Measurements from ENCODE around the gene CXCR4.

The CXCR4 gene

DNA sequence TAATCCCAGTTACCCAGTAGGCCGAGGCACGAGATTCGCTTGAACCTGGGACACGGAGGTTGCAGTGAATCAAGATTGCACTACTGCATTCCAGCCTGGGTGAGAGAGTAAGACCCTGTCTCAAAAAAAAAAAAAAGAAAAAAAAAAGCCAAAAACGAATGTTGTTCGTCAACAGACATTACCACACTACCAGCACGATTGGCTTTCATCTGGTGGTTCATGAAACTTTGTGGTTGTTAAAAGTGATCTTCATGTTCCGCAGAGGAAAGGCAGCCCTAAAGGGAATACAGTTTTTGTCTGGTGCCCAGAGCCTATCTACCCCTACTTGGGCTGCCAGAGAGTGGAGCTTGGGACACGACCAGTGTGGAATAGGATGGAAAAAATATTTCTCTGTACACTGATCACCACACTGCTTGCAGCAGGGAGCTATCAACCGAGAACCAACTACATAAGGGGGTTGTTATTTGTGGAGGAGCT lies 13.6 kb upstream of the CXCR4 start:
- no peak for DNase-seq

DNA sequence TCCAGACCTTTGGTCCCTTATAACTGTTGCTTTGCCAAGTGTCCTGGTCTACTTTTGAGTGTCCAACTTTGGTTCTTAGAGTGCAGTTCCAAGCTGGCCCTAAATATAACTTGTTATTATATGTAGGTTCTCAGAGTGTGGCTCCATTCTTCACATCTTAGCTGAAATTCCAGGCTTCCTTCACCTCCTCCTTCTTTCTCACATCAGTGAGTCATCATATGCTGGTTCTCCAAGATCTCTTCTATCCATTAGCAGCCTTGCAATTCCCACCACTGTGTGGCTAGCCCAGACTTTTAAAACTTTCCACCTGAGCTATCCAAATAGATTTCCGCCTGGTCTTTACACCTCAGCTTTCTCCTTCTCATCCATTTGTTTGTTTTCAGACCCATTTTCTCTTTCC lies 12.6 kb upstream of the CXCR4 start:
- DNase-seq: no peak

DNA sequence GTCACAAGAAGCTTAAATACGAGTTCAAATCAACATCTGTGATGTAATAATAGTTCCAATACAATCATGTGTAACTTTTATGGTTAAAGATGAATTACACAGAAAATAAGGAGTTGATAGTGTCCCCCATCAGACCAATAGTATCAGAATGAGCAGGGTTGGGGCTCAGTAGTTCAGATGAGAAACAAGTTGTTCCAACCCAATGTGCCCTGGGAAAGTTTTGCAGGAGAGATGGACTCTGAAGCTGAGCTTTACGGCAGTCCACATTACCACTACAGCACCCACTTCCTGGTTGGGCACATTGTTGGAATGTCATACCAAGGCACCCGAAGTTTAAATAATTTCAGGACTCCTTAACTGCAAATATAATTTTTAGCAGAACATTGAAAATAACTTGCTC lies 12.1 kb upstream of the CXCR4 start:
- no peak for DNase-seq

DNA sequence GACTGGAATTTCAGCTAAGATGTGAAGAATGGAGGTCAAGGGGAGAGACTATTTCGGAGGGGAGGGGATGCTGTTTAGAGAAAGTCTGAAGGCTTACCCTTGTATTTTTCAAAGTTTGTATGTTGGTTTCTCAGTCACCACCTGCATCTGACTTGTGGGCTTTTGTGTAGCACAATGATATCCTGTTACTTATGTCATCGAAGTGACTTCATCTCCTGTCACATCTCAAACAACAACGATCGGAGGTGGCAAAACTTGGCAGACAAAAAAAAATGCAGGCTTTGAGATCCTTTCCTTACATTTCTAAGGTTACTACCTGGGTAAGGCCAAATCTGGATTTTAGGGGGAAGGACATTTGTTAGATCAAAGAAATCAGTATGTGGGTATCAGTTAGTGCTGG lies 11.7 kb upstream of the CXCR4 start:
- DNase-seq: no peak

DNA sequence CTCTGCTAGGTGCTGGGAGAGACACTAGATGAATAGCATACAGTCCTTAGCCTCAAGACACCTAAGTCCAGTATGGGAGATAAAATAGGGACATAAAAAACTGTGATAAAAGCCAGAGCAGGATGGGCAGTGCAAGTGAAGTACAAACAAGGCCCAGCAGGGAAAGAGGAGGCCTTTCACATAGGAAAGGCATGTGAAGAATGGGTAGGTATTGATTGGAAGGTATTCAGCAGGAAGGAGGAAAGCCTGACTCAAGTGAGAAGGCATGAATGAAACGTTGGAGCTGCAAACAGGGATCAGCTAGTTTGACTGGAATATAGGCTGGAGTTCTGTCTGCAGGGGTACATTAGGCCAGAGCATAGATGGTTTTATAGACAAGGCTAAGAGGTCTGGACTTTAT lies 11.0 kb upstream of the CXCR4 start:
- no peak for DNase-seq

DNA sequence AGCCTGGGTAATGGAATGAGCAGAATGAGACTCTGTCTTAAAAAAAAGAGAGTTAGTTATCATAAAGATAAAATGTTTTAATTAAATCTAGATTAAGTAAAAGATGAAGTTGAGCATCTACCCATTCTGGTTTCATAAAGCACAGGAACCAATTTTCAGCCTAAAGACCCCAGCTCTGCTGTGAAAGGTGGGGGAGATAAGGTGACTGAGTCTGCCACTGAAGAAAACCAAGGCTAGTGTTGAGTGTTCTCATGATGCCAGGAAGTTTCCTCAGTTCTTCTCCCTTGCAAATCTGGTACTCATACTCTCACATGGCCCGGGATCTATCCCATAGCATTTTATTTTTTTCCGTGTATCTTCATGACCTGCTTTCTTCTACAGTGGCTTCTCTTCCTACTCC lies 10.4 kb upstream of the CXCR4 start:
- DNase-seq: no peak

DNA sequence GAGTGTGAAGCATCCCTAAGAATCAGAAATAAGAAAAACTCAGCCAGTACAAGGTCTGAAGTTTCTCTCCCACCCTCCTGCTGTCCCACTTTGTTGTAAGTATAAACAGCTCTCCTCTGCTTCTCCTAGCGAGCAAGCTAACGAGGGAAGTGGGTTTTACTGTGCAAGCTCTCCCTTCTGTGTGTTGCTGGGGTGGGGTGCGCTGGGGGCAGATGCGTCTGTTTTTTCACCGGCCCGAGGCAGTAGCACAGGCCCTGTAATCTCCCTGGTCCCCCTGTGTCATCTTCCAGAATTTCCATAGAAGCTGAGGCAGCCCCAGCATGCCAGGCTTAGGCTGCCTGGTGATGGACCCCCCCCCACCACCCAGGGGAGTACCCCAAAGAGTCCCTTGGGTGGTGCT lies 9.4 kb upstream of the CXCR4 start:
- DNase-seq: no peak

DNA sequence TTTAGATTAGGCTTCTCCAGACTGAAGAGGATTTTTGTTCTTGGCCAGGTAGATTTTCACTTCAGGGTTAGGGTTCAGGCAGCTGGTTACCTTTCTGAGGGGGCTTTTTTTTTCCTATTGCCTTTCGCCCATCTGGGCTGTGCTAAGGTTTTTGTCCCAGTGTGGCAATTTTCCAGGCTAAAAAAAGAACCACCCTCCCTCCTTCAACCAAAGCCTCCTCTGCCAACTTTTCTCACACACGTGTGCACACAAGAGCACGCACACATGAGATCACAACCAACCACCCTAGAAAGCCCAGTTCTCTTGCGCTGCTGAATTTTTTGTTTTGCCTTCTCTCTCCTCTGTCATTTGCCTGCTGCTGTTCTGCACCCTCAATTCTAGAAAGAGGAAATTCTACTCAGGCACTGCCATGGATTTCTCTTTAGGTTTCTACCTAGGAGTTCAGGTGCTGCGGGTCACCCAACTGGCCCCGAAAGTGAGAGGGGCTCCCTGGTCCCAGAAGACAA lies 8.5 kb upstream of the CXCR4 start:
- no peak for DNase-seq

DNA sequence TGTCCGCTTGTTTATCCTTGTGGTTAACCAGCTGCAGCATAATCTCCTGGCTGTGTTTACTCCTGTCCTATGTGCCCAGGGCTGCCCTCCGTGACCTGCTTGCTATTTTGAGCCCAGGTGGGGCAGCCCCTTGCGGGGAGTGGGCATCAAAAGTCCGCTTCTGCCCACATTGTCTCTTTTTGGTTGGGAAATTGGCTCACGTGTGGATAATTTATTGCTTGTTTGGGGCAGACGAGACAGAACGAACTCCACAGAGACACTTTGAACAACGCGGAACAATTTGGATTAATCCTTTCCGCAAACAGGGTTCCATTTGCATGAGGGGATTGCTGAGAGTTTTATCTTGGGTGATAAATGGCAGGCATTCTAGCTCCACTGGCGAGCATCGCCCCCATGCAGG lies 8.1 kb upstream of the CXCR4 start:
- DNase-seq: no peak

DNA sequence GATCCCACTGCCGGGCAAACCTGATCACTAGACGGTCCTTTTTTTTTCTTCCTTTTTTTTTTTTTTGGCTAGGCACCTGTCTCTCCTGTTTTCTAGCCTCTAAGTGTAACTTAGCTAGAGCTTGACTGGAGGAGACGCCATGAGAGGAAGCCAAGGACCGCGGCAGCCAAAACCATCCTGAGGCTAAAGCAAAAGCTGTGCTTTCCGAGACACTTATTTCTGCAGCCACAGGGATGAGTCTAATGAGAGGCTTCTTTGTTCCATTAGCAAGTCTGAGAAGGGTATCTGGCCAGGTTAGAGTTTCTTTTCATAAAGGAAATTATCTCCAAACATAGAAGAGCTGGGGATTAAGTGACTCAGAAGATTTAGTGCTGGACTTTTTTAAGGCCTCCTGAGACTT lies 7.3 kb upstream of the CXCR4 start:
- DNase-seq: no peak

DNA sequence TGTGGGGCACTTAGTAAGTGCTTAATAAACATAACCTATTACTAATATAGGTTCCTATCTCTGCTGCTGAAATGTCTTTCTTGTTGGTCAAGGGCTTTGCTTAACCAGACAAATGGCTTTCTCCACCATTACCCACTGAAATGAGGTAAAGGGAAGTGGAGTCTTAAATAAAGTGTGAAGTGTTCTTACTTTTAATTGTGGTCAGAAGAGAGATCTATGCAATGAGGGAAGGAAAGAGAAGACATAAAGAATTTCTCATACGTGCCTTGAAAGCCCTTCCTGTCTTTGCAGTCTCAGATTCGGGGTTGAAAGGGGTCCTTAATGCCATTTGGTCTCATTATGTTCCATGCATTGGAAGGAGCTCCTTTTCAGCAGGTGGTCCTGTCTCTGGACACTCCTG lies 6.9 kb upstream of the CXCR4 start:
- no peak for DNase-seq

DNA sequence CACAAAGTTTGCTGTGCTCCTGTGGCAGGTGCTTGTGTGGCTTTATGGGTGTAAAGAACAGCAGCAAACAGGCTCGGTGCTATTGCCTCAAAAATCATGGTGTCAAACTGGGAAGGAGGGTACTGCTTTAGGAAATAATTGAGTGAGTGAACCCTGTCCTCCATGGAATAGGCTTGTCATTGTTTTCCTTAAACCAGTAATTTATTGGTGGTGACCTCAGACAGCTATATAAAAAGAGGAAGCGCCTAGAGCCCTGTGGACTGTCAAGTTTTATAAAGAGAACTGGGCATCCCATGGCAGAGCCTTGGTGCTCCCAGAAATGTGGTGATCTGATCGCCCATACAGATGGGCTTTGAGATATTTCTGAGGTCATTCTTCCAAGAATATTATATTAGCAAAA lies 4.7 kb upstream of the CXCR4 start:
- peak; percentile 43 for DNase-seq

DNA sequence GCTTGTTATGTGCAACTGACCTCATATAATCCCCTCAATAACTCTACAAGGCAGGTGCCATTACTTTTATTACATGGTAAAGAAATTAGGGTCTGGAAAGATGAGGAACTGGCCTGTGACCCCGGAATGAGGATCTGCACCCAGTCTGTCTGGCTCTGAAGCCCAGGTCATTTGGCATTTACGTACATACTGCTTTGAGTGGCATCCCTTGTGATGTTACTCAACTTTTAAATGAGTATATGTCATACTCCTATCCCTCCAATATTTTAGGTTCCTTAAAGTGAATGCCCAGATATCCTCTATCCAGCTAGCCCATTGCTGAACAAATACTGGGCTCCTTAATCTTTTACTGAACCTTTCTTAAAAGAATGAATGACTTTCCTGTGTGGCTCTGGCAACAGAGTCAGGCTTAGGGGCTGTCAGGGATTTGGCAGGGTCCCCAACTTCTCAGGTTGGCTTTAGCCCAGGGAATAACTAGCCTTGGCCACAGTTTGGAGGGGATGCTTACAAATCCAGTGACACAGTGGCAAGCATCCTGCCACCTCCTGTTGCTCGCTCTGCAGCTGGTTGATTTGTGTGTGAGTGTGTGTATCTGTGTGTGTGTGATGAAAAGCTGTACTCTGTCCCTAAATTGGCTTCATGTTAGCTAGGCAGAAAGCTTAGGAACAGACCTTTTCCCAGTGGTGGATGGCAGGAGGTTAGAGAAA lies 3.4 kb upstream of the CXCR4 start:
- DNase-seq: no peak

DNA sequence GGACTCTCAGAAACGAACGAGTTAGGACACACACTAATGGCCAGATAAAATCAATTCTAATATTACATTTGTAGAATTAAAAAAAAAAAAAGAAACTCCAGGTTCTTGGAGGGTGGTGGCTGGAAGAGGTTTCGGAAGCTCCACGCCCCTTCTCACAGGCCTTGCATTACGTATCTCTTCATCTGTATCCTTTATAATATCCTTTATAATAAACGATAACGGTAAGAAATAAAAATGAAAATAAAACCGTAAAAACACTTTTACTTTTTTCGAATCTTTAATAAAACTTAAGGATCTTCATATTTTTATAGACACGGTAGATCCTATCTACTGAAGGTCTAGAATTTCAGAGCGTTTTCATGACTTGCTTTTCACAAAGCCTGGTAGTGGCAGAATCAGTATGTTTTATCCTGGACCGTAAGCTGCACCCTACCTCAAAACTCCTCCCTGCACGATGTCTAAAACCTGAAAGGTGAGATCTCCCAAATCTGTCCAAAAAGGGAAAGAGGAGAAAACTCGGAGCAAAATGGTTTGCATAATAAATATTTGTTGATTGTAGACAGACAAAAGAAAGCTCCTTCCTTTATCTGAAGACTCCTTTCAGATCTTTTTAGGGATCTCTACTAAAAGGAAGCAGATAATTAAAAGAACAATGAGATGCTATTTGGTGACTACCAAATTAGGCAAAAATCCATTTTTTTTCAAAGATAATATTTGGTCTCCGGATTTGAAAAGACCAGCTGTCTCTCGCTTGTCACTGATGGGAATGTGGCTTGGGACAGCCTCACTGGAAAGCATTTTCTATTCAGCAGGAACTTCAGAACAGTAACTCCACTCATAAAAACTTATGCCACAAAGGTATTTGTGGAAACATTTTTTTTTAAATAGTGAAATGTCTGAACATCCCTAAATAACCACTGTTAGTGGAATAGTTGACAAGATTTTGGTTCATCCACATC lies 2.0 kb upstream of the CXCR4 start:
- no peak for DNase-seq

DNA sequence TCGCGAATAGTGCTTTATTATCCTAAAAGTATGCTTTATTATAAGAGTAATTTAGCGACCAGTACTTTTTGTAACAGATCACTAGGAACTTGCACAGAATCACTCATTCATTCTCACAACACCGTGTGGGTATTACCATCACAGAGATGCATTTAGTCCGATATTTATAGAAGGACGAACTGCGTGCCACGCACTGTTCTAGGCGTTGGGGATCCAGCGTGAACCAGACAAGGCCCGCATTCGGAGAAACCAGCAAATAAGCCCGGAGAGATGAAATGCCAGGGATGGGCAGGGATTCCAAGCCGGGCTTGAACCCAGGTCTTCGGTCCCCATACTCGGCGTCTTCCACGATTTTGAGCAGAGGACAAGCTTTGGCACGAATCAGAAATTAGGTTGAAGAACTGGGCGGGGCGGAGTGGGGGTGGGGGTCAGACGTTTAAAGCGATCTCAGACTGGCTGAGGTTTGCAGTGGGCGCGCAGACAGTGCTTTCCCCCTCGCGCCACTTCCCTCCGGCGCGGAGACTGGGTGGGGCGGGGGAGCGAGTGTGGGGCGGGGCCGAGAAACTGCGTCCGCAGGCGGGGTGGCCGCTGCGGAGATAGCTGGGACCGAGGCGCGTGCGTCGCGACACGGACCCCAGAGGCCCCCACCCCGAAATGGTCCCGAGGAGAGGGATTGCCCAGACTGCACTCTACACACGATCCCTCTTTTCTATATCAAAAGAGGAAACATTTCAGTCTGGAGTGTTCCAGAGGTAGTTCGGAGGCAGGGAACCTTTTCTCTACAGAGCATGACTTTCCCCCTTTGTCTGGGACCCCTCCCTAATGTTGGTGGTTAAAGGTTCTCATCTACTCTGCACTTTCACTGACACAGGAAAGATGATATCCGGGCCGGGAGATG lies 1.1 kb upstream of the CXCR4 start:
- DNase-seq: no peak

DNA sequence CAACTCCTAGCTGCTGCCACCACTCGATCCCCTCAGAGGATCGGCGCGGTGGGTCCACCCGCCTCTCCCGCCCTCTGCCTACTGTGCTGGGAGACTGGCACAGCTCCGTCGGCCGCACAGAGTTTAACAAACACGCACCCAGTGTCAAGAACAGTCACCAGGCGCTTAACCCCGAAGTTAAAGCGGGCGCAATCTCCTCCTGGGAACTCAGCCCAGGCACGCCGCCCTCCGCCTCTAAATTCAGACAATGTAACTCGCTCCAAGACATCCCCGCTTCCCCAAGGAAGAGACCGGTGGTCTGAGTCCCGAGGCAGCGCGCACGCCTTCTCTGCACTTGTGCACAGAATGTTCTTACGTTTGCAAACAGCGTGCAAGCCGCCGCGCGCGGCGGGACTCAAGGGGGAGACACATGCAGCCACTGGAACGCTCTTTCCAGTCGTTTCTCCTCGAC lies 533 bp downstream of the CXCR4 start:
- DNase-seq: peak; percentile 35

DNA sequence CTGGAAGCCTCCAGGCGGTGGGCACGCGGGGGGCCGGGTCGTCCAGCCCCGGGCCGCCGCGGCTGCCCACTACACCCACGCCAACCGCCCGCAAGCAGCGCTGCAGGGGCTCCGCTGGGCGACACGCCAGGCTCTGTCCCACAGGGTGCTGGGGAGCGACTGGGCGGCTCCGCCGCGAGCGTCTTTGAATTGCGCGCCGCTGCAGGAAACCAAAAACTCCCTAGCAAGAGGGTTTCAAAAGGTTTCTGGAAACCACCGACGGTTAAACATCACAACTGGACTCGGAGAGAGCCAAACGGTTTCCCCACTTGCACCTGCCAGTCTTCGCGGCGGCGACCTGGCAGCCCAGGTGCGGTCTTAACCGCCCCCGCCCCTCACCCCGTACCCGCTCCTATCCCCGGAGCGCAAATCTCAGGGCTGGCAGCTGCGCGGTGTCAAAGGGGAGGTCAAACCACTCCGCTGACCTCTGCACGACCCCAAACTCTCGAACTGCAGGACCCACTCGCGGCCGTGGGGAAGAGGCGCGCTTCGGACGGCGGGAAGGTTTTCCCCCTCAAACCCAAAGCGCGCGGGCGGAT lies 1.0 kb downstream of the CXCR4 start:
- no peak for DNase-seq

DNA sequence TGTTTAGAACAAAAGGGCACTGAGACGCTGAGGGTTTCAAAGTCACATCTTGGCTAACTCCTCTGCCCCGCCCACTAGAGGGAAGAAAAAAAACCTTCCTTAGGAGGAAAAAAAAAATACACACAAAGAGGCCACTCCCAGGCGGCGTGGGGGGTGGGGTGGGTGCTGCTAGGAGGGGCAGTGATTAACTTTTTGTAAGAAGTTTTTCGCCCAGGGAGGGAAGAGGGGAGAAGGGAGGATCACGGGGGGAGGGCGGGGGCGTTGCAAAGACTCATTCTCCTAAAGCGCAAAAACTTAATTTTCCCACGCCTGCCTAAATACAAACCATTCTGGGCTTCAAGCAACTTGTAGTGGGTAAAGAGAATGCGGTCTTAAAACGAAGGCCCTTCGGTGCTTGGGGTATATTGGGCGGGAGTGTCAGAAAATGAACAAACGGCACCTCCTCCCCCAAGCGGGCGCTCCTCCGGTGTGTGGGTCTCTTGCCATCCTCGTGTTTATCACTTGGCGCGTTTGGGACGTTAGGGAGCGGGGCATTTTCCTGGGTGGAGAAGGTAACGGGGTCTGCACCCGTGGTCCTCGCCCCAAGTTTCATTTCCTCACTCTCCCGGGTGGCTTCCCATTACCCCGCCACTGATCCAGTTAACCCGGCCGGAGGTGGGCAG lies 1.7 kb downstream of the CXCR4 start:
- no peak for DNase-seq

DNA sequence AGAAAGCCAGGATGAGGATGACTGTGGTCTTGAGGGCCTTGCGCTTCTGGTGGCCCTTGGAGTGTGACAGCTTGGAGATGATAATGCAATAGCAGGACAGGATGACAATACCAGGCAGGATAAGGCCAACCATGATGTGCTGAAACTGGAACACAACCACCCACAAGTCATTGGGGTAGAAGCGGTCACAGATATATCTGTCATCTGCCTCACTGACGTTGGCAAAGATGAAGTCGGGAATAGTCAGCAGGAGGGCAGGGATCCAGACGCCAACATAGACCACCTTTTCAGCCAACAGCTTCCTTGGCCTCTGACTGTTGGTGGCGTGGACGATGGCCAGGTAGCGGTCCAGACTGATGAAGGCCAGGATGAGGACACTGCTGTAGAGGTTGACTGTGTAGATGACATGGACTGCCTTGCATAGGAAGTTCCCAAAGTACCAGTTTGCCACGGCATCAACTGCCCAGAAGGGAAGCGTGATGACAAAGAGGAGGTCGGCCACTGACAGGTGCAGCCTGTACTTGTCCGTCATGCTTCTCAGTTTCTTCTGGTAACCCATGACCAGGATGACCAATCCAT lies 2.7 kb downstream of the CXCR4 start:
- no peak for DNase-seq

DNA sequence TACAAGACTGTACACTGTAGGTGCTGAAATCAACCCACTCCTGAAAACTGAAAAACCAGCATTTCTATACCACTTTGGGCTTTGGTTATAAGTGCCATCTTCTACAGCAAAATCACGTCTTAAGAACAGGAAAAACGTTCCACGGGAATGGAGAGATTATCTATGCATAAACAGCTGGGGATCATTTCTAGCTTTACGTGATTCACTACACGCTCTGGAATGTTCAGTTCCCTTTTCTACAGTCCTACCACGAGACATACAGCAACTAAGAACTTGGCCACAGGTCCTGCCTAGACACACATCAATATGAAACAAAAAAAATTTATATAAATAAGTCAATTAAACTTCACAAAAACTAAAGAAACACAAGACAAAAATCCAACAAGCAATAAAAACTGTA lies 3.6 kb downstream of the CXCR4 start:
- DNase-seq: no peak

DNA sequence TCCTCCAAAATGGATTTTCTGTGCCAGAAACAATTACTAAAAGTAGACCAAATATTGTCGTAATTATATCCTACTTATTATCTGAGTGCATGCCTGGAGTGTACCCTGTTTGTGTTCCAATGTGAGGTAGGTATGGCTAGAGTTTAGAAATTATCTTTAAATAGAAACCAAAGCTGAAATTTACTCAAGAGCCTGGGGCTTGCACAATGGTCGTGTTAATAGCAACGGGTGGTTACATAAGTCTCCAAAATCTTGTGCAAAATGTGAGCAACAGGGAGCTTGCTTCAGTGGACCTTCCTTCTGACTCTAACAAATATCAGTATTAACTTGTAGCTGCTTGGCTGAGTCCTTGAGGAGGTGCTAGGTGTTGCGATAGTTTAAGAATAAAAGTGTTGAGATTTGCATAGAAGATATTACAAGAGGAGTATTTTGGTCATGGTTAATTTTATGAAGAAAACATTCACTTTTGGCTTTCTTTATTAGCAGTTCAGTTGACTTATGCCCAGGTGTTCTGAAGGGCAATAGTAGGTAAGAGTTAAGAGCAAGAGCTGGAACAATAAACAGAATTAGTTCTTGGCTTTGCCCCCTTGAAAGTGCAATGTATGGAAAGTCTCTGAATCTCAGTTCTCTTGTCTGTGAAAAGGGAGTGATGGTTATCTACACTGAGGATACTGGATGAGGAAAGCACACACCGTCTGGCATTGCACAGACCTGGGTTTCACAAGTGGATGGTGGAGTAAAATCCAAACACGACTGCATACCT lies 4.6 kb downstream of the CXCR4 start:
- DNase-seq: no peak

All from GDM1 (cell line).